GM18517 (cell line): ENCODE results near the gene CST9L.

ENCODE experiments used
- ATAC-seq: cut with Tn5 transposase; IDR thresholded peaks from one replicate; pipeline ENCODE4 v1.9.1; 2021; ENCODE audit warnings: mild to moderate bottlenecking, moderate library complexity; ENCODE audit not compliant: unreplicated experiment

The CST9L gene

GRCh38 chr20:23568320-23568970, at the start of gene CST9L:
CST9L (minus strand) TSS chr20:23568484; CDS start chr20:23568450, 34 bp downstream.
- ATAC-seq = no peak

GRCh38 chr20:23614163-23614562, 45.9 kb upstream of the CST9L start:
- no peak for ATAC-seq

- ATAC-seq = no peak
These were observed 45.4 kb upstream of the CST9L start for GRCh38 chr20:23613676-23614075.

- ATAC-seq = no peak
These were observed 44.1 kb upstream of the CST9L start for GRCh38 chr20:23612396-23612795.

- no peak for ATAC-seq
These were observed 41.3 kb upstream of the CST9L start for GRCh38 chr20:23609486-23610109.

- ATAC-seq = no peak
These were observed 40.1 kb upstream of the CST9L start for GRCh38 chr20:23608251-23608846.

- ATAC-seq = no peak
These were observed 39.4 kb upstream of the CST9L start for GRCh38 chr20:23607497-23608245.

- peak; percentile 72 for ATAC-seq
These were observed 38.4 kb upstream of the CST9L start for GRCh38 chr20:23606652-23607049.

GRCh38 chr20:23605867-23606651, 37.8 kb upstream of the CST9L start, which contains the start of gene CST9:
CST9 (minus strand) TSS chr20:23605917; CDS start chr20:23605864, 53 bp downstream.
- no peak for ATAC-seq

GRCh38 chr20:23604306-23604705, 36.0 kb upstream of the CST9L start:
- ATAC-seq = no peak

- ATAC-seq = no peak
These were observed 35.0 kb upstream of the CST9L start for GRCh38 chr20:23603321-23603720.

GRCh38 chr20:23602699-23603098, 34.4 kb upstream of the CST9L start:
- no peak for ATAC-seq

GRCh38 chr20:23602241-23602640, 34.0 kb upstream of the CST9L start:
- ATAC-seq = no peak

GRCh38 chr20:23601715-23602114, 33.4 kb upstream of the CST9L start:
- ATAC-seq = no peak

GRCh38 chr20:23598481-23598880, 30.2 kb upstream of the CST9L start:
- ATAC-seq = no peak

GRCh38 chr20:23596579-23597250, 28.4 kb upstream of the CST9L start:
- ATAC-seq = no peak

- no peak for ATAC-seq
These were observed 27.7 kb upstream of the CST9L start for GRCh38 chr20:23595941-23596340.

GRCh38 chr20:23588434-23589403, 20.4 kb upstream of the CST9L start:
- no peak for ATAC-seq

GRCh38 chr20:23587631-23588030, 19.3 kb upstream of the CST9L start:
- ATAC-seq = no peak
